SKM-1 (cell line): Measurements from ENCODE around the gene RTN1.
"Not testable (repeated sequence)": the region's sequence is repeated elsewhere in the genome, so short reads cannot be mapped to it uniquely, and the experiment has no call there.

Experiments used
- DNase-seq: peaks from one replicate; lab custom pipeline; 2025; ENCODE audit not compliant: unreplicated experiment; lab: John Stamatoyannopoulos, UW

Gene RTN1

GRCh38 chr14:59707778-59708561 is 162.6 kb downstream of the RTN1 start:
- DNase-seq, result no peak

GRCh38 chr14:59705866-59706265 is 164.7 kb downstream of the RTN1 start:
- no peak for DNase-seq

GRCh38 chr14:59705245-59705644 is 165.3 kb downstream of the RTN1 start:
- no peak for DNase-seq

GRCh38 chr14:59704054-59704645 is 166.4 kb downstream of the RTN1 start:
- no peak for DNase-seq

GRCh38 chr14:59699442-59699841 is 171.1 kb downstream of the RTN1 start:
- DNase-seq, result no peak

- no peak for DNase-seq
These were observed 171.8 kb downstream of the RTN1 start for GRCh38 chr14:59698793-59699192.

GRCh38 chr14:59695198-59695597 is 175.4 kb downstream of the RTN1 start:
- DNase-seq, result no peak

- no peak for DNase-seq
These were observed 179.3 kb downstream of the RTN1 start for GRCh38 chr14:59691266-59691665.

- no peak for DNase-seq
These were observed 180.2 kb downstream of the RTN1 start for GRCh38 chr14:59690426-59690825.

- DNase-seq, result no peak
These were observed 182.1 kb downstream of the RTN1 start for GRCh38 chr14:59688224-59689170.

- no peak for DNase-seq
These were observed 182.9 kb downstream of the RTN1 start for GRCh38 chr14:59687663-59688062.

GRCh38 chr14:59679872-59680271 is 190.7 kb downstream of the RTN1 start:
- DNase-seq, result no peak

- DNase-seq, result no peak
These were observed 192.2 kb downstream of the RTN1 start for GRCh38 chr14:59678352-59678751.

GRCh38 chr14:59677771-59678231 is 192.8 kb downstream of the RTN1 start:
- no peak for DNase-seq

- DNase-seq, result no peak
These were observed 195.2 kb downstream of the RTN1 start for GRCh38 chr14:59675394-59675793.

- DNase-seq, result no peak
These were observed 205.8 kb downstream of the RTN1 start for GRCh38 chr14:59664741-59665140.

GRCh38 chr14:59657769-59658168 is 212.8 kb downstream of the RTN1 start:
- DNase-seq, result no peak

GRCh38 chr14:59656473-59656872 is 214.1 kb downstream of the RTN1 start:
- DNase-seq, result no peak

- DNase-seq, result not testable (repeated sequence)
These were observed 216.4 kb downstream of the RTN1 start for GRCh38 chr14:59654131-59654530.

GRCh38 chr14:59646832-59647231 is 223.7 kb downstream of the RTN1 start:
- DNase-seq, result not testable (repeated sequence)

GRCh38 chr14:59638885-59639284 is 231.7 kb downstream of the RTN1 start:
- DNase-seq, result no peak
